Skeletal muscle tissue (tissue), 4 donors: Measurements from ENCODE around the gene LVRN. TPM values are rescaled to one million over a fixed set of nuclear protein-coding genes. Genes with fewer than 3 reads are reported as not detected.

Experiments
- H3K27ac ChIP-seq: one replicate; pipeline ENCODE4 v1.7.0; 2013; ENCODE audit warnings: mild to moderate bottlenecking, low read depth, low read length, inconsistent platforms
- H3K27me3 ChIP-seq, 3 donors: one replicate each; pipeline ENCODE4 v1.7.0; 2013; ENCODE audit warnings: low read length in 3 of 3; ENCODE audit not compliant: control insufficient read depth in 3 of 3, insufficient read depth in 3 of 3
- H3K36me3 ChIP-seq, 3 donors: one replicate each; pipeline ENCODE4 v1.7.0; 2013; ENCODE audit warnings: low read length in 3 of 3; ENCODE audit not compliant: control insufficient read depth in 3 of 3, insufficient read depth in 3 of 3
- H3K4me1 ChIP-seq, 3 donors: one replicate each; pipeline ENCODE4 v1.7.0; 2013; ENCODE audit warnings: low read length in 3 of 3, mild to moderate bottlenecking in 3 of 3; ENCODE audit not compliant: control insufficient read depth in 3 of 3, insufficient read depth in 3 of 3
- H3K4me3 ChIP-seq, 3 donors: one replicate each; pipeline ENCODE4 v1.7.0; 2013; ENCODE audit warnings: low read length in 3 of 3
- H3K9ac ChIP-seq, 3 donors: one replicate each; pipeline ENCODE4 v1.7.0; 2013; ENCODE audit warnings: low read length in 3 of 3, mild to moderate bottlenecking in 3 of 3, moderate library complexity in 2 of 3, low read depth in 1 of 3
- H3K9me3 ChIP-seq, 3 donors: one replicate each; pipeline ENCODE4 v1.7.0; 2013; ENCODE audit warnings: low read length in 3 of 3; ENCODE audit not compliant: control insufficient read depth in 3 of 3
- total RNA-seq: library from RNA; depleted of rRNA; stranded (reverse); fragments of >200 nt; gene quantifications from one replicate; pipeline ENCODE4 v1.2.3, GENCODE V29; 2014
- donor health status: Osteomylitis.

Gene LVRN
- total RNA-seq, 1 donor from 2014 or later: 1.6 TPM

DNA sequence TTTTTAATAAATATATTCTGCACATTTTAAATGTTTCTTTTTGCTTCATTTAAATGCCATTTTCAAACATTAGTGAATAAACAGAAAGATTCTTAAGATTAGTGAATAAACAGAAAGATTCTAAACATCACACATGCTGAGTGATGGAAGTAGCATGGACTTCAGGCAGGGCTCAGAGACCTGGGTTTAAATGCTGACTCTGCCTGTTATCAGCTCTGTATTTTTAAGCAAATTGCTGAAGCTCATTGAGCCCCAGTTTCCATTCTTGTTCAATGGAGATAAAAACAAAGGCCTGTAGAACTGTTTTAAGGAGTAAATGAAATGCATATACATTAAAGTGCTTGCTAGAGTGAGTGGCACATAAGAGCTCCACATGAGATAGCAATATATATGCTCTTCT is 8.1 kb upstream of the LVRN start:
- no peak overlapping the region for H3K27ac ChIP-seq
- no peaks in the 10 kb centered on the region for H3K36me3 ChIP-seq
- peaks cover 0 to 5% (median 0%) of the 10 kb centered on the region in 3 donors for H3K27me3 ChIP-seq
- H3K9me3 ChIP-seq: no peaks in the 10 kb centered on the region
- no peak overlapping the region for H3K4me3 ChIP-seq
- no peak overlapping the region for H3K9ac ChIP-seq
- no peaks in the 10 kb centered on the region for H3K4me1 ChIP-seq

DNA sequence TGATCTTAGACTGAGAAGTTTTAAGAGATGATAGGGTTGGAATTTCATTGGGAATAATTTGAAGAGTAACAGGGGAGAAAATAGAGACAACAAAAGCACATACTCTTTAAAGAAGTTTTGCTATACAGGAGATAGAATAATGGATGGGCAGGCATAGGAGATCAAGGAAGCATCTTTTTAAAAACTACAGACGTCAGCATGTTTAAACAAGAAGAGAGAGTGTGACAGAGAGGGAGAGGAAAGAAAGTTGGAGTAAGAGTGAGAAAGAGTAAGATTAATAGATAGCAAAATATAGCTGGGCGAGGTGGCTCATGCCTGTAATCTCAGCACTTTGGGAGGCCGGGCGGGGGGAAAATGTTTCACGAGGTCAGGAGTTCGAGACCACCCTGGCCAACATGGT is 5.3 kb upstream of the LVRN start:
- H3K4me3 ChIP-seq: no peak overlapping the region
- H3K4me1 ChIP-seq: peaks cover 0 to 7% (median 2%) of the 10 kb centered on the region in 3 donors
- H3K27ac ChIP-seq: no peak overlapping the region
- H3K9me3 ChIP-seq: no peaks in the 10 kb centered on the region
- H3K36me3 ChIP-seq: no peaks in the 10 kb centered on the region
- H3K9ac ChIP-seq: no peak overlapping the region
- H3K27me3 ChIP-seq: peaks cover 15 to 20% (median 18%) of the 10 kb centered on the region in 3 donors

DNA sequence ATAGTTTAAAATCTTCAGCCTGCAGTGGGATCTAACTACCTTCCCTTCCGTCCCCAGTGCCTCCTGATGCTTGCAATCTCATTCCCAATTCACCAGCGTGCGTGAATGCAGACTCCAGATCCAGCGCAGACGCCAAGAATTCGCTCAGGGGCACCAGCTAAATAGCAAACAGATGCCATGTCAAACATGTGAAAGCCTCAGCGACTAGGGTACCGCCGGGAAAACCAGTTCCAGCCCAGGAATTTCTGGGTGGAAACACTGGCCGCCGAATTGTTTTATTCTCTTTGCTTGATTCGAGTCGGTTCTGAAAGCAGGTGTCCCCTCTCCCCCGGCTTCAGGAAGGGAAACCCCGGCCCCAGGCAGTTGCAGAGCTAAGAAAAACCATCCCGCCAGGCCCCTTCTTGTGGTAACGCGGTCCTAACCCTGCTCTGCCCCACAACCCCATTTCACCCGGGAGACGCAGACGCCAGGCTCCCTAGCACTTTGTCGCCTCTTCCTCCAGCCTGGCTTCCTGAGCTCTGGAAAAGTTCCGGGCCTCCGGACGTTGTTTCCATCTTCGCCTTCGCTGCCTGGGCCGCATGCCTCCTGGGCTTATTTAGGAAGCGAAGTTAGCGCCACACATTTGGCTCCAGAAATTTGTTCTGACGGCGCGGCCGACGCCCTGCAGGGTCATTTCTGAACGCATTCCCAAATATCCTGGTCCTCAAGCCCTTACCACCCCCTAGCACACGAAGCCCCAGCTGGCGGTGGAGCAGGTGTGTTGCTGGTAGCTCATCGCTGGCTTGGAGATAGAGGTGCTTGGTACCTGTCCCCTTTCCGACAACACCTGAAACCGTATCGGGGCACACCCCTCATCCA is 665 bp upstream of the LVRN start:
- Histone ChIP-seq H3K9ac (no peak overlapping the region), H3K4me3 (peak overlapping the region; percentile 1 to 29 (median 16)), H3K36me3 (no peaks in the 10 kb centered on the region), H3K9me3 (no peaks in the 10 kb centered on the region), H3K27ac (no peak overlapping the region), H3K4me1 (peaks cover 2 to 16% (median 5%) of the 10 kb centered on the region in 3 donors), H3K27me3 (peaks cover 27 to 40% (median 32%) of the 10 kb centered on the region in 3 donors)

DNA sequence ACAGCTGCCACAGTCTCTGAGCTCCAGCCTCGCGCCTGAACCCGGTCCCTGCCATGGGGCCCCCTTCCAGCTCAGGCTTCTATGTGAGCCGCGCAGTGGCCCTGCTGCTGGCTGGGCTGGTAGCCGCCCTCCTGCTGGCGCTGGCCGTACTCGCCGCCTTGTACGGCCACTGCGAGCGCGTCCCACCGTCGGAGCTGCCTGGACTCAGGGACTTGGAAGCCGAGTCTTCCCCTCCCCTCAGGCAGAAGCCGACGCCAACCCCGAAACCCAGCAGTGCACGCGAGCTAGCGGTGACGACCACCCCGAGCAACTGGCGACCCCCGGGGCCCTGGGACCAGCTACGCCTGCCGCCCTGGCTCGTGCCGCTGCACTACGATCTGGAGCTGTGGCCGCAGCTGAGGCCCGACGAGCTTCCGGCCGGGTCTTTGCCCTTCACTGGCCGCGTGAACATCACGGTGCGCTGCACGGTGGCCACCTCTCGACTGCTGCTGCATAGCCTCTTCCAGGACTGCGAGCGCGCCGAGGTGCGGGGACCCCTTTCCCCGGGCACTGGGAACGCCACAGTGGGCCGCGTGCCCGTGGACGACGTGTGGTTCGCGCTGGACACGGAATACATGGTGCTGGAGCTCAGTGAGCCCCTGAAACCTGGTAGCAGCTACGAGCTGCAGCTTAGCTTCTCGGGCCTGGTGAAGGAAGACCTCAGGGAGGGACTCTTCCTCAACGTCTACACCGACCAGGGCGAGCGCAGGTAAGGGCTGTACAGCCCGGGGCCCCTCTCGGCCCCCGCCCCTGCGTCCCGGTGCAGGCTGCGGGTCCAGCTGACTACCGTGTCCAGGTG is 509 bp downstream of the LVRN start:
- H3K9ac ChIP-seq: peak overlapping the region in 1 of 3 donors; percentile 33
- no peaks in the 10 kb centered on the region for H3K9me3 ChIP-seq
- H3K4me1 ChIP-seq: peaks cover 2 to 16% (median 5%) of the 10 kb centered on the region in 3 donors
- H3K27me3 ChIP-seq: peaks cover 27 to 40% (median 29%) of the 10 kb centered on the region in 3 donors
- no peak overlapping the region for H3K27ac ChIP-seq
- H3K4me3 ChIP-seq: peak overlapping the region; percentile 56 to 64 (median 61)
- no peaks in the 10 kb centered on the region for H3K36me3 ChIP-seq

DNA sequence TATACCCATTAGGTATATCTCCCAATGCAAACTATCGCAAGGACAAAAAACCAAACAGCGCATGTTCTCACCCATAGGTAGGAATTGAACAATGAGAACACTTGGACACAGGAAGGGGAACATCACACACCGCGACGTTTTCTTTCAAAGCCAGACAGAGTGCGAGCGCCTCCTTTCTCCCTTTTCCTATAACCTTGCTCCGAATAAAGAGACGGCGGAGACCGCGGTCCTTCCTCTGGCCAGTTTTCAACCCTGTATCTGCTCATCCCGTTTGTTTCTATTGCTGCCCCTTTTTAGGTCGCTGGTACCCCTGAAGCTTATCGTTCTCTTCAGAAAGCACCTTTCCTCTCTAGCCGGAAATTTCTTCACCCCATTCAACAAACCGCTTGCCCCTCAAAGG is 1.3 kb downstream of the LVRN start:
- Histone ChIP-seq H3K9me3 (no peaks in the 10 kb centered on the region), H3K9ac (no peak overlapping the region), H3K27ac (no peak overlapping the region), H3K27me3 (peaks cover 27 to 40% (median 27%) of the 10 kb centered on the region in 3 donors), H3K4me3 (no peak overlapping the region), H3K4me1 (peaks cover 2 to 16% (median 5%) of the 10 kb centered on the region in 3 donors), H3K36me3 (no peaks in the 10 kb centered on the region)

DNA sequence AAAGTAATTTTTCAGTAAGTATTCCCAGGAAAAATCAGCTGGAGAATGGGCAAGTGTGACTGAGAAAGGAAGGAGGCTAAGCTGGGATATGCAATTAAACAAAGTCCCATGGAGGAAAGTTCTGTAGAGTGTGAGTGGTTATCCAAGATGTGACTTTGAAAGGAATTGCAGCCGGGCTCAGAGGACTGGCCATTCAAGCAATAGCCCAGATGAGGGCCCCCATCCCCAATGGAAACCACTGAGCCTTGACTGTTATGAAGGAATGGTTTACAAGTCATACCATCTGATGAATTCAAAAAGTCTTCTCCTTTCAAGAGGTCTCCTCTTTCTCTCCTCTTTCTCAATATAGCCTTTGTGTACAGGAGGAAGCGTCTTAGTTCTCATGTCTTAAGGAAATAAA is 6.5 kb downstream of the LVRN start:
- no peak overlapping the region for H3K9ac ChIP-seq
- no peak overlapping the region for H3K27ac ChIP-seq
- no peaks in the 10 kb centered on the region for H3K36me3 ChIP-seq
- no peaks in the 10 kb centered on the region for H3K4me1 ChIP-seq
- H3K9me3 ChIP-seq: no peaks in the 10 kb centered on the region
- H3K4me3 ChIP-seq: no peak overlapping the region
- H3K27me3 ChIP-seq: peaks cover 0 to 9% (median 0%) of the 10 kb centered on the region in 3 donors

DNA sequence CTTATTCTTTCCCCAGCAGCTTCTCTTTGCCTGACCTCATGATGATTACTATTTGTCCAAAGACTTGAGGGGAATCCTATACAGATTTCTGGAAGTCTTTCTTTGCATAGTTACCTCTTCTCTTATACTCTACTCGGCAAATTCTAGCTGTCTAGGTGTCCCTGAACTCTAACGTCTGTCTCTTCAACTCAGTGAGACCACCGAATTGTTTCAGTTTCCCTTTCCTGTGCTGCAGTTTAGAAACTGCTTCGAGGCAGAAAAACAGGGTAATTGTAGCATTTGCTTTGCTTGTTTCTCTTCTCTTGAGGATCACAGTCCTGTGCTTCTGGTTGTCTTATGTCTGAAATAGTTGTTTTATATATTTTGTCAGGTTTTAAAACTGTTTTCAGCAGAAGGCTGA is 14.8 kb downstream of the LVRN start:
- Histone ChIP-seq H3K9me3 (no peaks in the 10 kb centered on the region), H3K4me3 (no peak overlapping the region), H3K27ac (no peak overlapping the region)

DNA sequence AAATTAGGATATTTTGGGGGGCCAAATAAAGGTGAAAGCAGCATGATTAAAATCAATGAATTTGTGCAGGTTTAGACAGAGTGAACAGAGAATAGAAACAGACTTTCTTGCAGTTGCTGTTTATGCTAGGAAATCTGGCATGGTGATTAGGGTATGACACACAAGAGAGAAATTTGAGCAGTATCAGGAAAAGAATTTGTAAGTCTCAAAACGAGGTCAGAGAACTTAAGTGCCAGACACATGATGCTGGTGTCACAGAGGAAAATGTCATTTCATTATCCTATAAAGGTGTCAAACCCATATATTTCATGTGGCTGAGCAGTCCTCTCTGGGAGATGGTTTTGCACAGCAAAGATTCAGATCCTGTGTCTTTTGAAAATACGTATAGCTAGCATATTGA is 15.7 kb downstream of the LVRN start:
- Histone ChIP-seq H3K4me1 (peaks cover 0 to 13% (median 0%) of the 10 kb centered on the region in 3 donors), H3K27ac (peak overlapping the region; percentile 60), H3K27me3 (no peaks in the 10 kb centered on the region), H3K4me3 (no peak overlapping the region), H3K9ac (no peak overlapping the region), H3K9me3 (no peaks in the 10 kb centered on the region), H3K36me3 (no peaks in the 10 kb centered on the region)

More for the DNA sequence above, 14.8 kb downstream of the LVRN start:
- Histone ChIP-seq H3K27me3 (no peaks in the 10 kb centered on the region), H3K36me3 (no peaks in the 10 kb centered on the region), H3K9ac (no peak overlapping the region), H3K4me1 (peaks cover 0 to 13% (median 0%) of the 10 kb centered on the region in 3 donors)

DNA sequence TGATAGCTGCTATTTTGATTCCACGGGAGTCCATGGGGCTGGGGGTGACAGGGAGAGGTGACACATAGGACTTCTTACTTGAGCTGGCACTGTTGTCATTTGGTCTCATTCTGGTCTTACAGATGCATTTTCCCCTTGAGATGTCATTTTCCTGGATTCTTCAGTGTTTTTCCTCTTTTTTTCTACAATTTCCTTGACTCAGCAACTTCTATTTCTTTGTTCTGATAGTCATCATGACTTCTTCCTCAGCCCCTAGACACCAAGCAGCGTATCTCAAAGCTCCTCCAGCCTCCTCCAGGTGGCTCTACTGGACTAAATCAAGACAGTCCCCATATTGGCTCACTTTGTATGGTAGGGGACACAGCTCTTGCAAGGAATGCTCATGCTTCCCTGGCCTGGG is 16.5 kb downstream of the LVRN start:
- Histone ChIP-seq H3K4me3 (no peak overlapping the region), H3K9me3 (no peaks in the 10 kb centered on the region), H3K36me3 (no peaks in the 10 kb centered on the region), H3K4me1 (peaks cover 0 to 13% (median 0%) of the 10 kb centered on the region in 3 donors), H3K9ac (no peak overlapping the region), H3K27me3 (no peaks in the 10 kb centered on the region), H3K27ac (peak overlapping the region; percentile 60)
